Loucy (cell line): ENCODE data around the gene CDH26.

ENCODE experiments used
- CTCF ChIP-seq: fragments of 200-600 bp; sonication (generic); conservative IDR thresholded peaks from 2 replicates; pipeline ENCODE4 v1.5.1; 2014; ENCODE audit warnings: mild to moderate bottlenecking, antibody characterized with exemption, low read length
- EZH2phosphoT487 ChIP-seq: fragments of 200-600 bp; IDR thresholded peaks from 2 replicates; pipeline ENCODE4 v1.6.1; 2018; ENCODE audit warnings: antibody characterized with exemption, mild to moderate bottlenecking, moderate library complexity, borderline replicate concordance

- TF ChIP-seq CTCF = no peak
- TF ChIP-seq EZH2phosphoT487 = no peak
Measured at GRCh38 chr20:59912609-59913008, 45.6 kb upstream of the CDH26 start.
